Testis (tissue), 3 donors: ENCODE results near the gene HNRNPA2B1. TPM values are rescaled to one million over a fixed set of nuclear protein-coding genes. Genes with fewer than 3 reads are reported as not detected.

Source experiments
- DNase-seq: peaks from one replicate; pipeline ENCODE4 v3.0.0-alpha.2; 2019
- H3K27ac ChIP-seq, 2 donors: fragments of 200-600 bp; sonication (generic); one replicate each; pipeline ENCODE4 v1.5.1; 2019
- H3K27me3 ChIP-seq: fragments of 200-600 bp; sonication (generic); one replicate; pipeline ENCODE4 v1.5.1; 2019
- H3K36me3 ChIP-seq: fragments of 200-600 bp; sonication (generic); one replicate; pipeline ENCODE4 v1.5.1; 2017; ENCODE audit warnings: low read depth; ENCODE audit errors: missing control alignments
- H3K4me1 ChIP-seq: fragments of 200-600 bp; sonication (generic); one replicate; pipeline ENCODE4 v1.5.1; 2019
- H3K4me3 ChIP-seq, 2 donors: fragments of 200-600 bp; sonication (generic); one replicate each; pipeline ENCODE4 v1.5.1; 2017 to 2019
- H3K9me3 ChIP-seq: fragments of 200-600 bp; sonication (generic); one replicate; pipeline ENCODE4 v1.5.1; 2017
- POLR2A ChIP-seq: fragments of 450-650 bp; IDR thresholded peaks from one replicate; pipeline ENCODE4 v1.6.1; 2017; ENCODE audit warnings: antibody characterized with exemption, mild to moderate bottlenecking, moderate library complexity
- WGBS, 2 donors: methylation state at CpG; one replicate each; pipeline ENCODE4 v1.1.5; 2018; 5-methylcytosine and 5-hydroxymethylcytosine counted together
- intact Hi-C: fragments of 100-400 bp; cut with DNase I; formaldehyde crosslinking; loops from one replicate; pipeline ENCODE4 v1.15.1; 2023; ENCODE audit warnings: low total_unique reads
- polyA plus RNA-seq: library from polyadenylated mRNA; stranded (reverse); fragments of 350-450 nt; fragmentation: Illumina TruSeq; extraction: RNeasy Lipid Tissue Mini Kit (QIAGEN cat#74804); gene quantifications from one replicate; pipeline ENCODE4 v1.2.3, GENCODE V29; 2014; ENCODE audit warnings: low read depth, low replicate concordance; ENCODE audit not compliant: insufficient read depth
- total RNA-seq, 2 donors: library from RNA; depleted of rRNA; stranded (reverse); fragments of >200 nt; gene quantifications; one replicate each; pipeline ENCODE4 v1.2.3, GENCODE V29; 2016
- TF ChIP-seq, protein P1 (sequence below), 3 experiments: fragments of 450-650 bp in 2 of 3; fragments of 200-600 bp in 1 of 3; sonication (generic) in 1 of 3; IDR thresholded peaks; one replicate each; pipeline ENCODE4 v1.5.1; 2016 to 2019; ENCODE audit warnings: antibody characterized with exemption in 3 of 3, mild to moderate bottlenecking in 2 of 3, moderate library complexity in 1 of 3

The HNRNPA2B1 gene
- total and polyA plus RNA-seq, 3 donors from 2014 or later: 343 to 659 (median 372) TPM

DNA sequence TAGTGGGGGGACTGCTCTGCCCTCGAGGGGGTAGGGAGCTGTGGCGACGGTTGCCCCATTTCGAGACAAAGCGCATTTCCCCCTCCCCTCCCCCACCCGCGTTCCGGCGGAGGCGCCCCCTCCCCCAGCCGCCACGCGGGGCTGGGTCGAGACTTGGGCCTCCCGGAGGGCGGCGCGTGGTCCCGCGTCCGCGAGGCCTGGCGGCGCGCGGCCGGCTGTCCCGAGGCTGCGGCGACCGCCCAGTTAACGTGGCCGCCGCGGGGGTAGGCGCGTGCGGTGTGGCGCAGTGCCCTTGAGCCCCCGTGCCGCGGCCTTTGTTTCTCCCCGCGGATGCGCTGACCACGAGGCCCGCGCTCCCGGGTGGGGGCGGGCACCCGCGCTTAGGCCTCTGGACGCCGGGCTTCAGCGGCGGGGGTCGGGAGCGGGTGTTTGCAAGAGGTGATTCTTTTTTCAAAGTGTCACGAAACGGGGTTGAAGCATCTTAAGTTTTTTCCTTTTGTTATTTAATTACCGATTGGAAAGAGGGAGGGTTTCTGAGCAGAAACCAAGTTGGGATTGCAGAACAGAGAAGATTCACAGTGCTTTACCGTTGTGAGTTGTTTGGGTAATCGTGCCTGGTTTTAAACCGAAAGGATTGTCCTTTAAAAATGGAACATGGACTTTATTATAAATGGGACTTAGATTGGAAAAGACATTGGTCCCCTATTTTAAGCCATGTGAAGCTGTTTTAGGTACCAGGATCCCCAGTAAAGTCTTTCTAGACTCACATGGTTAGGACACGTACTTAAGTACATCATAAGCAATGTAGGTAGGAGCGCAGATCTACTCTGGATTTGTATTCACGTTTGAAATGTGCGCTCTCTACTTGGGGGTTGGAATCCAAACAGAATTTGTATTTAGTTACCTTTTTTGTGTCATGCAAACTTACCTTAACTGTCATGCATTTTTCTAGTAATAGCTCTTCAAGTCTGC lies 1.8 kb upstream of the HNRNPA2B1 start:
- Histone ChIP-seq H3K27ac (peak overlapping the region; percentile 100), H3K27me3 (no peaks in the 10 kb centered on the region), H3K4me1 (peaks cover 5% of the 10 kb centered on the region), H3K36me3 (no peaks in the 10 kb centered on the region), H3K4me3 (peak overlapping the region; percentile 97 to 99), H3K9me3 (no peaks in the 10 kb centered on the region)
- WGBS, 2 donors: 1 to 2% methylated on average over 18 to 40 of the region's 68 CpGs
- peak; percentile 59 for DNase-seq
- TF ChIP-seq POLR2A: no peak
- TF ChIP-seq, protein P1, sequence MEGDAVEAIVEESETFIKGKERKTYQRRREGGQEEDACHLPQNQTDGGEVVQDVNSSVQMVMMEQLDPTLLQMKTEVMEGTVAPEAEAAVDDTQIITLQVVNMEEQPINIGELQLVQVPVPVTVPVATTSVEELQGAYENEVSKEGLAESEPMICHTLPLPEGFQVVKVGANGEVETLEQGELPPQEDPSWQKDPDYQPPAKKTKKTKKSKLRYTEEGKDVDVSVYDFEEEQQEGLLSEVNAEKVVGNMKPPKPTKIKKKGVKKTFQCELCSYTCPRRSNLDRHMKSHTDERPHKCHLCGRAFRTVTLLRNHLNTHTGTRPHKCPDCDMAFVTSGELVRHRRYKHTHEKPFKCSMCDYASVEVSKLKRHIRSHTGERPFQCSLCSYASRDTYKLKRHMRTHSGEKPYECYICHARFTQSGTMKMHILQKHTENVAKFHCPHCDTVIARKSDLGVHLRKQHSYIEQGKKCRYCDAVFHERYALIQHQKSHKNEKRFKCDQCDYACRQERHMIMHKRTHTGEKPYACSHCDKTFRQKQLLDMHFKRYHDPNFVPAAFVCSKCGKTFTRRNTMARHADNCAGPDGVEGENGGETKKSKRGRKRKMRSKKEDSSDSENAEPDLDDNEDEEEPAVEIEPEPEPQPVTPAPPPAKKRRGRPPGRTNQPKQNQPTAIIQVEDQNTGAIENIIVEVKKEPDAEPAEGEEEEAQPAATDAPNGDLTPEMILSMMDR (IDR thresholded peaks at IDR 0.05): no peak
- intact Hi-C loops: no loop called here

DNA sequence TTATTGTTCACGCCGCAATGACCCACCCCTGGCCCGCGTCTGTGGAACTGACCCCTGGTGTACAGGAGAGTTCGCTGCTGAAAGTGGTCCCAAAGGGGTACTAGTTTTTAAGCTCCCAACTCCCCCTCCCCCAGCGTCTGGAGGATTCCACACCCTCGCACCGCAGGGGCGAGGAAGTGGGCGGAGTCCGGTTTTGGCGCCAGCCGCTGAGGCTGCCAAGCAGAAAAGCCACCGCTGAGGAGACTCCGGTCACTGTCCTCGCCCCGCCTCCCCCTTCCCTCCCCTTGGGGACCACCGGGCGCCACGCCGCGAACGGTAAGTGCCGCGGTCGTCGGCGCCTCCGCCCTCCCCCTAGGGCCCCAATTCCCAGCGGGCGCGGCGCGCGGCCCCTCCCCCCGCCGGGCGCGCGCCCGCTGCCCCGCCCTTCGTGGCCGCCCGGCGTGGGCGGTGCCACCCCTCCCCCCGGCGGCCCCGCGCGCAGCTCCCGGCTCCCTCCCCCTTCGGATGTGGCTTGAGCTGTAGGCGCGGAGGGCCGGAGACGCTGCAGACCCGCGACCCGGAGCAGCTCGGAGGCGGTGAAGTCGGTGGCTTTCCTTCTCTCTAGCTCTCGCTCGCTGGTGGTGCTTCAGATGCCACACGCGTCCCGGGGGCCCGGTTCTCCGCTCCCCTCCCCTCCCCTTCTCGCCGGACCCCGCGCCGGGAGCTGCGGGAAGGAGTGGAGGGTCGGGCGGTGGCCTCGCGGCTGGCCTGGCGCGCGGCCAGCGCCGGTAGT lies 887 bp upstream of the HNRNPA2B1 start, which contains the start of gene CBX3:
Gene CBX3, plus strand, starts transcription at position 499 of the 772 bp plus-strand sequence. CDS start 1,254 bp downstream, outside the sequence.
- peak; percentile 89 for DNase-seq
- H3K4me1 ChIP-seq: peaks cover 12% of the 10 kb centered on the region
- peak within 1 kb of the TSS; percentile 97 to 99 for H3K4me3 ChIP-seq
- H3K27ac ChIP-seq: peak within 1 kb of the TSS; percentile 100
- H3K27me3 ChIP-seq: no peaks in the 10 kb centered on the region
- no peaks in the 10 kb centered on the region for H3K36me3 ChIP-seq
- TF ChIP-seq, protein P1 (IDR thresholded peaks at IDR 0.05): no peak
- peak; percentile 48 for TF ChIP-seq POLR2A
- 0 to 1% methylated on average over 6 to 56 of the region's 86 CpGs for WGBS, 2 donors
- no peaks in the 10 kb centered on the region for H3K9me3 ChIP-seq
- intact Hi-C loops: no loop called here

DNA sequence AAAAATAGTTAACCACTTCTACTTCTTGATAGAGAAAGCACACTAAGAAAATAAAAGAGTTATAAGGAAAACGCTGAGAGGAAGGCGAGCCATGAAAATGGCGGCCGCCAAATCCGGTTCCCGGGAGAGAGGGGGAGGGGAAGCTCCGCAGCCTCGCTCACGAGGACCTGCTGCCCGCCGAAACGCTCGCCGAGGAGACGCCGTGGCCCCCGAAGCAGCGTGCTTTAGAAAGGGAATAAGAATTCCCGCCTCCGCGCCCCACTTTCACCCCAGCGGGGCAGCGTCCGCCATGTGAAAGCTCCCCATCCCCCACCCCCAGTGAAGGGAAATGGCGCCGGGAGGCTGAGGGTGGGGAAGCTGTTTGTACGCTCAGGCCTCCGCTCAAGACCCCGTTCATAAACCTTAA lies 505 bp downstream of the HNRNPA2B1 start:
- no peaks in the 10 kb centered on the region for H3K9me3 ChIP-seq
- peak; percentile 75 for DNase-seq
- 0% methylated on average over 28 to 29 of the region's 29 CpGs for WGBS, 2 donors
- H3K27me3 ChIP-seq: no peaks in the 10 kb centered on the region
- no peak for TF ChIP-seq POLR2A
- TF ChIP-seq, protein P1 (IDR thresholded peaks at IDR 0.05): no peak
- peak overlapping the region; percentile 97 to 99 for H3K4me3 ChIP-seq
- peaks cover 15% of the 10 kb centered on the region for H3K4me1 ChIP-seq
- H3K36me3 ChIP-seq: no peaks in the 10 kb centered on the region
- intact Hi-C loops: no loop called here
- H3K27ac ChIP-seq: peak overlapping the region; percentile 100

DNA sequence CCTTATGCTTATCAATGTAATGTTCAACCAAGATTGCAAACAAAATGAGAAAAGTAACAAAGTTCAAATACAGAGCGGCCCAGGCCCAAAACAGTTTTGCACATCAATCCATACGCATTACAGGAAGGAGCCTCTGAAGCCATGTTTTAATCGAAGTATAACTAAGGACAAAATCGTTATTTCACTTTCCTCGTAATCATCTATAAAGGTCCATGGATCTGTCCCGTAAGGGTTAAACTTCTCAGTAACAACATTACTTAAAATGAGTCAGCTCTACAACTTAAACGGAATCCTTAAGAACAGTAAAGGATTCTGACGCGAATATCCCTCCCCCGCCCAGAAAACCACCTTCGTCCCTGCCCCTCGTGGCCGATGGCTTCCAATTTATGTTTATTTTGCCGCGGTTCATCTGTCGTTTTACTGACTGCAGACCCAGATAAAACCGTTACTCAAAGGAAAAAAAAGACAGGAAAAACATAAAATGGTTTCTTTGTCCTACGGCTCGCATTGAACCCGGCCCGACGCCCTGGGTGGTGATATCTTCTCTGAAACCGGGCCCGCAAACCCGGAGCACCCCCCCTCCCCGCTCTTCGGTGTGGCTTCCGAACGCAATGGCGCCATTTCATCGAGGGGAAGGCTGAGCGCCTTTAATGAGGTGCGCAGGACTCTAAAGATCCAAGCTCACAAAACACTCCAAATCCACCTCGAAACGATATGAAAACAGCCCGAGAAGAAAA lies 1.1 kb downstream of the HNRNPA2B1 start:
- H3K36me3 ChIP-seq: no peaks in the 10 kb centered on the region
- peaks cover 14% of the 10 kb centered on the region for H3K4me1 ChIP-seq
- no peaks in the 10 kb centered on the region for H3K9me3 ChIP-seq
- peak; percentile 78 for DNase-seq
- peak overlapping the region; percentile 97 to 99 for H3K4me3 ChIP-seq
- TF ChIP-seq, protein P1 (IDR thresholded peaks at IDR 0.05): peak in 1 of 3 experiments; percentile 4
- TF ChIP-seq POLR2A: no peak
- no peaks in the 10 kb centered on the region for H3K27me3 ChIP-seq
- peak overlapping the region; percentile 100 for H3K27ac ChIP-seq
- 0% methylated on average over 36 of the region's 36 CpGs for WGBS, 2 donors
- intact Hi-C loops: no loop called here
